NCI-H2029 (cell line): ENCODE data around the gene OVAAL.

Experiments
- DNase-seq: peaks from one replicate; lab custom pipeline; 2025; lab: John Stamatoyannopoulos, UW

Gene OVAAL

DNA sequence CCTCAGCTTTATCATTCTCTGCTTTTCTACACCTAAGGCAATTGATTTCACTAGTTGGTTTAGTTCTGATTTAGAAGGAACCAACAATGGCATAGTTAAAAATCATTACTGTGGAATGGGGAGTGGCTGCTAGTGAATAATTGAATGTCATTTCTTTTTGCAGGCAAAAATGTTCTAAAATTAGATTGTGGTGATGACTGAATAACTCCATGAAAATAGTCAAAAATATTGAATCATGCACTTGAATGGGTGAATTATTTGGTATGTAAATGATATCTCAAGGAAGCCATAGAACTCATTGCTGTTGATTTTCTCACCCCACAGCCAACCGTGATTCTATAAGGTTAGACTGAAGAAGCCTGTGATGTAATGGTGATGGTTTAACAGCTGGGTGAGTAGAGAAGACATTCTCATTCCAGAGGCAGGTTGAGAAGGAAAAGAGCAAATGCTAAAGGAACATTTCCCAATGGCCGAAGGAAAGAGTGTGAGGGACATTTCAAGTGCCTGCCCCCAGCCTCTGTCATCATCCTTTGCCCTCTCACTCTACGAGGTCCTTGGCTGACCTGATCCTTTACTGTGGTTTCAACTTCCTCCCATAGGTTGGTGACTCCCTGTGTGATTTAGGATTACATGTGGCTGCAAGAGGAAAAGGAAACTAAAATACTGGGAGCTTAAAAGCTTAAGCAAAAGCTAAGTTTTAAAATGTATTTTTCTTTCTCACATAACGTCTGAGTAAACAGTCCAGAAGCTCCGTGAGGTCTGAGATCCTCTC, 12.5 kb downstream of the OVAAL start:
- no peak for DNase-seq

DNA sequence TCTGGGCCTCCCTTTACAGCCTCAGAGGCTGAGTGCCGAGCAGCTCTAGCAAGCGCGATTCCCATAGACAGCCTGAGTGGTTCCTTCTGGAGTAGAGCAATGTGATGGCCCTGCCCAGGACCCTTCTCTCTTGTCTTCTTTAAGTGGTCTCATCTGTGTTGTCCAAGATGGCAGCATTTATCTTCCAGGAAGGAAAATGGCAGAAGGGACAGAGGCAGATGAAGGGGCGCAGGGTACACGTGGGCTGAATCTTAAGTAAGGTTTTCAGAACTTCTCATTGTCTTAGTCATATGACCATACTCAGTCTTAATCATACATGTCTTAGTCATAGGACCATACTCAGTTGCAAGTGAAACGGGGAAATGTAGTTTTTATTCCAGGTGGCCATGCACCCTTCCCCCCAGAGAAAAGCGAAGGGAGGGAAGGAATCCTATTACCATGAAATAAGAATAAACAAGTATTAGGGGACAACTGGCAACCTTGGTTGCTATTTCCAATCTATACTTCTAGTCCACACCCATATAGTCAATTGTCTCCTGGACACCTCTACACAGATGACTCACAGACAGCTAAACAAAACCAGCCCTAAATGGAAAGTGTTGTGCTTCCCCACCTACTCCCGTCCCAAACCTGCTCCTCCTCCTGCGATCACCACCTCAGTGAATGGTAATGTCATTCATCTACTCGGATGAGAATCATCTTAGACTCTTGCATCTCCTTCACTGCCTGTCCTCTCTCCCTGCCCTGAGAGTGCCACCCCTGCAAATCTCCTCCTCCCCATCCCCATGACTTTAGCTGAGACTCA, 13.3 kb downstream of the OVAAL start:
- DNase-seq = no peak

DNA sequence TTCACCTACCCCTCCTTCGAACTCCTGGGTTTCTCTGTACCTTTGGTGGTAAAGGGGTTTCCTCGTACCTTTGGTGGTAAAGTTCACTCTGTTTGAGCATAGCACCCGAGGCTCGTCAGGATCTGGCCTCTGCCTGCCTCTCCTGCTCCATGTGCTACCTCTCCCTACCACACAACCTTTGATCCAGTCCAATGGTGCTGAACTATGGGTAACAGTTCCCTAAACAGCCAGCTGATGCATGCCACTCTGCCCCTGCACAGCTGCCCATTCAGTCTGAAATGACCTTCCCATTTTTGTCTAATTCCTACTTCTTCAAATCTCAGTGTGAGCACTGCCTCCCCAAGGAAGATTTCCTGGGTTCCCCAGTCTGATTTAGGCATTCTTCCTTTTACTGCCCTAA, 14.0 kb downstream of the OVAAL start:
- DNase-seq = no peak

DNA sequence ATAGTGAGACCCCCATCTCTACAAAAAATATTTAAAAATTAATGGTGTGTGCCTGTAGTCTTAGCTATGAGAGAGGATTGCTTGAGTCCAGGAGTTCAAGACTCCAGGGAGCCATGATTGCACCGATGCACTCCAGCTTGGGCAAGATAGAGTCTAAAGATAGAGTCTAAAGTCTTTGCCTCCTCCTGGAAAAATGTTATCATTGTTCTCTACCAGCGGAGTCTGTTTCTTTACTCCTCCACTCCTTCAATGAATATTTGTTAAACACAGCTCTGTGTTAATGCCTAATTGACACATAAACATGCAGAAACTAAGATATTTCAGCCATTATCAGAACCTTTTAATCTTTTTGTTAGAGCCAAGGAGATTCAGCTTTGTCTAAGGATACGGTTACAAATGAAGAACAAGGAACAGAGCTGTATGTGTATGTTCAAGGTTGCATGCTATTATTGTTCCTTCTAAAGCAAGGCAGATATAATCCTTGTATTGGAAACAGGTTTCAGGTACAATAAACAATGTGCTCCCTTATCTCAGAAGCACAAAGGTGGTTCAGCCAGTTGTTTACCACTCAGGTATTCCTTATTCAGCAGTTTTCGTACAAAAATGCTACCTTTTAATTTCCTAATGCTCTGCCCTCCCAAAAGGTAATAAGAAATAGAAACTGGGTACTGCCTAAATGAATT, 15.4 kb downstream of the OVAAL start:
- DNase-seq = no peak

DNA sequence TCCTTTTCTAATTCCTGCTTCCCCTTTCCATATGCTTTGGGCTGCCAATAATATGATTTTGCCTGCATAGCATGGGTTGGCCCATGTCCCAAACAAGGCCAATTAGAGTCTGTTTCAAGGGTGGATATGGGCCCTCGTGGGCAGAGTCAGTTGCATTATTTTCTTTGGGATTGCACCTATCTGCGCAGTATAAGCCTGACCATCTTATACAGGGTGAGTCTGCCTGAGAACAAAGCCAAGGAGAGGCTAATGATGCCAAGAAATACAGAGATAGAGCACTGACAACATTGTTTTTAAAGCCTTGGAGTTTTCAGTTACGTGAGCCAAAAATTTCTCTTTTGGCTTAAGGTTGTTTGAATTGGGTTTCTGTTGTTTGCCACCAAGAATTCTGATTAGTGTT, 18.6 kb downstream of the OVAAL start:
- no peak for DNase-seq

DNA sequence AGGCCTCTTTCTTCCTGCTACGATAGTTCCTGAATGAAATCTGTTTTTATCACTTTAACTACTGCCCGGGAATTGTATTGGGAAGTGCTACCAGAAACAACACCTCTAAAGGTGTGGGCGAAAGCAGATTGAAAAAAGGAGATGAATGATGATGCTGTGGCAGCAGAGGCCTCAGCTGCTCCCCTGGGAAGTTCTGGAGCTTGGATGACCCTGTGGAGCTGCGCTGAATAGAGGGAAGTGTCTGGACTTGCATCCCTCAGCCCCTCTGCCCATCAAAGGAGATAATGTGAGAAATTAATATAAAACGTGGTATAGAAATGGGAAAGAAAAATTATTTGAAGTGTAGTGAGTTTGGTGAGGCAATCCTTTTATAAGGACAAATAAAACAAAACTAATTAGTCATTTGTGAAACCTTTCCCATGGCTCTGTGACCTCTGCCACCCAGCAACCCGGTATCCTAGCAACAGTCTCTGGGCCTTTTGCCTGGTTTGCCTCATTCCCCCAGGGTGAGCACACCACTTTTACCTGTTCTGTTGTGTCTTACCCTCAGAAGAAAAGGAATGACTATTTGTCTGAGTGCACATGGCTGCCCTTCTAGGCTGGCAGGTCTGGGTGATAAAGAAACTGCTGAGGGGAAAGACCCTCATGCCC, 21.3 kb downstream of the OVAAL start:
- DNase-seq = peak; percentile 27

DNA sequence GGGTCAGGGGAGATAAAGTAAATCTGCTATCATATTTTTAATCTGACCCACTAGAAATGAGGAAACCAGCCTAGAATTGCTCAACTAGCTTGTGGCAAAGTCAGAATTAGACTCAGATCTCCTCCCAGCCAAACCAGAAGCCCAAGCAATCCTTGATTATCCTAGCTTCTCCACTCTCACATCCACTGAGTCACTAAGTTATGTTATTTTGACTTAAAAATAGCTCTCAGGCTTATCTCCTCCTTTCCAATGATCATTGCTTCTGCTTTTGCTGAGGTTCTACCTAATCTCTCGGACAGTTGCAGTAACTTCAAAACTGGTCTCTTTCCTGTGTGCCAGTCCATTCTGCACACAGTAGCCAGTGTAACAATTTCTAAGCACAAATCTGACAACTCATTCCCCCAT, 22.9 kb downstream of the OVAAL start:
- no peak for DNase-seq

DNA sequence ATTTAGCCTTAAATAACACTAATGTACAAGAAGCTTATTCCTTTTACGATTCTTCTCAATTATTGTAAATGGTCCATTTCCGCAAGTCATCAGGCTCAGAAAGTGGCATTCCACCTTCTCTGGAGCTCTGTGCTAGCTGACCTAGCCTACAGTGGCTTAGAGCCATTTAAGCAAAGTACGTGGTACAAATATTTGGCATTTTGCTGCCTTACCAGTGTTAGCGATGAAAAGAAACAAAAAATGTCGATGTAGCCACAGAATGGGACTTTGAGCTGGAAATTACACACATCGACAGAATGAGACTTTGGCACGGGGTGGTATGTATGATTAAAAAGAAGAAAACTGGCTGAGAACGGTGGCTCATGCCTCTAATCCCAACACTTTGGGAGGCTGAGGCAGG, 26.1 kb downstream of the OVAAL start:
- no peak for DNase-seq

DNA sequence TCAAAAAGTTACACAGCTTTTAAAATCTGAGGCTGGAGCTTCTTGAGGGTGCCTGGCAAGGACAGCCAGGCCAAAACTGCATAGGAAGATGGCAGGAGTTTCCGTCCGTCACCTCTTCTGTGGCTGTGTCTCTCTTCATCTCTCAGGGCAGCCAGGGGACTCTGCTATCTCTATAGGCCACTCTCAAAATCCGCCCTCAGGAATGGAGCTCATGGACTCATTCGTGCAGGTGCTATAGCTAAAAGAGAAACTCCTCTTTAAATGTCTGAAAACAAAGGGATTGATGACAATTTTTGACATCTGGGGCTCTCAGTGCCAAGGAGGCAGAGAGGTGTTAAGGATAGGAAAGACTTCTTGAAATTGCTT, 27.2 kb downstream of the OVAAL start:
- DNase-seq = peak; percentile 60

DNA sequence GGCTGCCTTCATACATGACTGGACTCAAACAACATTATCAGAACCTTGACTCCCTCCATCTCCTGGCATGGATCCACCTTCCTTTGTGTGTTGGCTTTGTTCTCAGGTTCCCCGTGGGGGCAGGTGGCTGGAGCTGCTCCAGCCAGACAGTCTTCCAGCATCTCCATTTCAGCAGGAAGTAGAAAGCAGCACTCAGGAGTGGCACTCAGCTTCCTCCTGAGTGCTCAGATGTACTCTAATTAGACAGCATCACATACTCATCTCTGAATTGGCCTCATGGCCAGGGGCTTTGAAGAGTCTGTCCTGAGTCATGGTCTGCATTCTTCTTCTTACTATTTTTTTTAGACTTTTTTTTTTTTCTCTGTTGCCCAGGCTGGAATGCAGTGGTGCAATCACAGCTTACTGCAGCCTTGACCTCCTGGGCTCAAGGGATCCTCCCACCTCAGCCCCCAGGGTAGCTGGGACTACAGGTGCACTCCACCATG, 27.9 kb downstream of the OVAAL start:
- DNase-seq = peak; percentile 96

DNA sequence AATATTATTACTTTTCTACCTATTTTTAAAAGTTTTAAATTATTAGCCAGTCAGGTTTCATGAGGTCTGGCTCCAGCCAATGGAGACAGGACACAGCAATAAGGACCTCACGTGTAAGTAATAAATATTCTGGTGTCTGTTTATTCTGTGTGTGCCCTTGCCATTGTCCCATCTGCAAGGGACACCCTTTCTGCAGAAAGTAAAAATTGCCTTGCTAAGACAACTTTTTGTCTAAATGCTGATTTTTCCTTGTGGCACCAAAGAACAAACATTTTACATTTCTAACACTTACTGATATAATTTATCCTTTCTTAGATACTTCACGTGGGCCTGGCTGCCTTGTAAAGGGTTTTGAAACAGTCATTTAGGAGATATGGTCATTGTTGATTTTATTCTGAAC, 29.4 kb downstream of the OVAAL start:
- DNase-seq = no peak

DNA sequence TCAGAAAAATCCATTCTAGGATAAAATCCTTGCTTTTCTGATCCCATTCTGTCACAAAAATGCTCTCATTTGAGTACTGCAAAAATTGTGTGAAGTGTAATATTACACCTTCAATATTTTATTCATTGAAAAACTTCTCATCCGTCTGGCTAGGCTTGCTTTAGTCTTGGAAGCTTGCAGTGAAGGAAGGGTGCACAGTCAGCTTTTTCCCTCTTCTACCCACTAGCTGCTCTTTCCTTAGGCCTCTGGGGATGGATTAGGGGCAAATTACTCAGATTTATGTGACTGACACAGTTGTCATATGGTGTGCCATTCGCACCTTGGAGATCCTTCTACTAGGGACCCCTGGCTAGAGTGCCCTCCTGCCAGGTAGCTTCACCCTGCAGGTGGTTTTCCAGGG, 32.1 kb downstream of the OVAAL start:
- no peak for DNase-seq

DNA sequence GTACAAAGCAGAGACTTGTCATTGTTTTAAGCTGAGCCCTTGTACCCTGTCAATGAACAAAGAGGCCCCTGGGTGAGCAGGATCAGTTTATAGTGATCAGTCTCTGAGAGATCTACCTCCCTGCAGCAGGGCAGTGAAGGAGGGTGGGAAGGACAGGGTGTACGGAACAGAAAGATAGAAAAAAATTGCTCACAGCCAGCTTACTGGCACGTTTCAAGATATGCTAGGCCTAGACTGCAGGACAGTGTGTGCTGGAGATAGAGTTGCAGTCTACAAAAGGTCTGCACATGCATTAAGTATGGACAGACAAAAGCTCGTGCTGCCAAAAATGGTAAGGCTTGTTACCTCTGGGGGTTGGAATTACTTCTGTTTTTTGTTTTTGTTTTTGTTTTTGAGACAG, 34.6 kb downstream of the OVAAL start:
- DNase-seq = no peak

DNA sequence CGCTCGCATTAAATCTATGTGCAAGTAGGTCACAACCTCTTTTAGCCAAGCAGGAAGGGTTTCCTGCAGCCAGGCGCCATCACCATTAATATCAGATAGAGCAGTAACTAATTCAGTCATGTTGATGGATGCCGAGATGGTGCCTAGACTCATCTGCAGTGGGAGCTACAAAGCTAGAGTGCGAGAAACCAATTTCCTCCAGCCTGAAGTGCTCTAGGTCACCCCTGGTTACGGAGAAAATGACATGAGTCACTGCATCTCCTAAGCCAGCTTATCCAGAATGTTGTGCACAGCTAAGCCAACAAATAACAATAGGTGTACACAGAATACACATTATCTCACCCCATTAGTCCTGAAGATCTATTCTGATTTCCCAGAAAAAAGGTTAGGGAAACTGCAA, 36.0 kb downstream of the OVAAL start:
- DNase-seq = peak; percentile 65

DNA sequence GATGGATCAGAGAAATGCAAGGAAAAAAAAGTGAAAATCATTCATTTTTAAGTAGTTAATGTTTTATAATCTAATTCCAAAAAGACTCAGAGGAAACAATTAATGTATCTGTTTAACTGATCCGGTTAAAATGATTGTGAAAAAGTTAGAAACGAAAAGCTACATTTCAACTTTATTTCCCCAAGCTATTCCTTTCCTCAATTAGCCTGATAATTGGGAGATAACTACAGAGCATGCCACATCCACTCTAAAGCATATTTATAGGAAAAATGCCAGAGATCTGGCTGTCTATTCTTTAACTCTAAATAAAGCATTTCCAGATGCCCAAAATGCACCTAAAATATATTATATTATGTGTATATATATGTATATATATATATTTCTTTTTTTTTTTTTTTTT, 37.2 kb downstream of the OVAAL start:
- DNase-seq = no peak

DNA sequence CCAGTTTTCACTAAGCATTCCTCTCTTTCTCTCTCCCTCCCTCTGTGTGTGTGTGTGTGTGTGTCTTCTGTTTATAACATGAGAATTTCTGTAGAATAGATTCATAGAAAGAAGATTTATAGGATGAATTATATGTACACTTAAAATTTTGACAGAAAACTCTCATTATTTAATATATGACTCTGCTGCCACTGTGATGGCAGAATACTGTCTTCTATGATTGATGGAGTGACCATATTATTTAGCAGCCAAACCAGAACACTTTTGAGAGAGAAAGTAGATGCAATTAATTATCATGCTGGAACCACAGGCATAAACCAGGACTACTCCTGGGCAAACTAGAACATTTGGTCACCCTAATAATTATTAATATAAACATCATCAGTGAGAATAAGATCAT, 38.8 kb downstream of the OVAAL start:
- no peak for DNase-seq

DNA sequence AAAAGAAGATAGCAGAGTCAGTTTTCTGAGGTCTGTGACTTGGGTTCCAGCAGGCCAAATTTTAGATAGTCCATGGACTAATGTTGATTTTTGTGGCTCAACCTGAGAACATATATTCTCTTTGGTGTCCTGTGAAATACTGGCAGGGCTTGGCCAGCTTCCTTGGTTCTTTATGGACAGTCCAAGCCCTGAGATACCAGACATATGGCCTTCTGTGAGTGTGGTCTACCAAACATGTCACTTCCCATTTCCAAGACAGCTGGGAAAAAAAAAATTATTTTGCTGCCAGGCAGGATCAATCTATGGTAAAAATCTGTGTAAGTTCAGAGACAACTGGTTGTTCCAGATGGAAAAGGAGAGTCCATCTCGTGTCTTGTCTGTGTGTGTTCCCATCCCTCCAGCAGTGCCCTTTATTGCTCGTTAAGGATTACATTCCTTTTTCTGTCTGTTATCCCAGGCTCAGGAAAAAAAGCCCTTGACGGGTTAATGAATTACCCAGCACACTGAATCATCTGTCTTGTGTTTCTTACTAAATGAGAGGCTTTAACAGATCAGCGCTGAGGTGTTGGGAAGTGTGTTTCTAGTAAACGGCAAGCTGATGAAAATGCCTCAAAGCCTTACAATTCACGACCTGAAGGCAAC, 39.7 kb downstream of the OVAAL start:
- DNase-seq = no peak

DNA sequence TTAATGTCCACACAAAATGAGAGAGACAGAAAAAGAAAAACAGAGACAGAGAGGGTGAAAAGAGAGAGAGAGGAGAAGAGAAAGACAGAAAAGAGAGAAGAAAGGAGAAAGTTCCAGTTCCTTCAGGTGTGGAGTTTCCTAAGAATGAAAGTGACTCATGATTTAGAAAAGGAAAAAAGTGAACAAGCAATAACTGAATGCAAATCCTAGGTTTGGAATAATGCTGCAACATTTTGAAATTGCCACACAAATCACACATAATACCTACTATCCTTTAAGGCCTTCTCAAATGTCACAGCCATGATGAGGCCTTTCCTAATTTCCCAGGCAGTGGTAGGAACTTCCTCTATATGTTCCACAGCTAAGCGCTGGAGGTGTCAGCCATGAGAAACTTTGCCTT, 41.6 kb downstream of the OVAAL start:
- no peak for DNase-seq

DNA sequence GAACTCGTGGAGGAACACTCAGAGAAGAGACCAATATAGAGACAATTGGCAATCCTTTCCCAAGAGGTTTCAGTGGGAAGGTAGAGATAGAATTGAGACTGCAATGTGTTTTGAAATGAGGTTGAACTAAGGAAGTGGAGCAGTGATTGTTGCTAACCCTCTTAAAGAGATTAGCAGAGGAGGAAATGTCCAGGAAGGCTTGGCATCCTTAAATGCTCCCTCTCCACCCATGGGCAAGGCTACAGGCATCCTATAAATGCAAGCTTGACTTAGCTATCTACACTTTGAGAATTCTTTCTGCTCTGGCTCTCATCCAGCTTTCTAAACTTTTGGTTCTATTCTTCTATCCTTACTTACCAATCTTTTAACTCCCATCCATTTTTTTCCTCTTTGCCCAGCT, 42.7 kb downstream of the OVAAL start:
- no peak for DNase-seq

DNA sequence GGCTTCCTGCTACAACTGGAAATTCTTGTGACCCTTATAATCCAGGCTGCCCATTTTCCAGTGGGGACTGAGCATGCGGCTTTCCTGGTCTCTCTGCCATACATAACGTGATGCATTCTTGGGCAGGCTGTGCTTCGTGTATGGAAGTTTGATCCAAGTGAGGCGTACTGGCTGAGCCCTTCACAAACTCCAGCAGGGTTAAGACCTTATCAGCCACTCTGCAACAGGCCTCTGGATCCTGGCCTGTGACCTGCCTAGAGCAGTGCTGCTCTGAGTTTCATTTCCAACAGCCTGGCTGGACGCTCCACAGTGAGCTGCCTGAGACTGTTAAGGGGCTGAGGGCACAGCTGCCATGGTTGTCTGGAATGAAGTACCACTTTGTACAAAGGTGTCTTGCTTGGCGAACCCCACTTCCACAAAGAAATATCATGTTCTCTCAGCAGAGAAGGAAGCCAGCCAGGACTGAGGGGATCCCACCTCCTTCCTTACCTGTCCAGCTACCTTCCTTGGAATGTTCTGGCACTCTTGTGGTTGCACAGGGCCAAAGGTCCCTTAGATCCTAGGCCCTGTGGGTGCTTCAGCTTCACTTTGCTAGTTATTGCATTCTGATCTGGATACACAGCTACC, 44.6 kb downstream of the OVAAL start:
- no peak for DNase-seq

DNA sequence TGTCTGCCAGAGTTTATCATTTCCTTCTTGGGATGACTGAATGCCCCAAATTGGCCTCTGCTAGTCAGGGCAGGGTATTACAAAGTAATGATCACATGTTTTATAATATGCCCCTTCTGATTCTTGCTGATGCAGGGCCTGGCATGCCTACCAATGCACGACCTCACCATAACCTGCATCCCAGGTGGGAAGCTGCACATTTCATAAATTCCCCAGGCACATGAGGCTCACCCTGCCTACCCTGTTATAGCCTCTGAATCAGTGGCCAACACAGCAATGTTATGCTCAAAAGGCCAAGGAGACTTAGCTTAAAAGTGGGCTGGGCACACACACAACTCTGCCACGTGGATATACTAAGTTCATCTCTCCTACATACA, 45.1 kb downstream of the OVAAL start:
- no peak for DNase-seq

DNA sequence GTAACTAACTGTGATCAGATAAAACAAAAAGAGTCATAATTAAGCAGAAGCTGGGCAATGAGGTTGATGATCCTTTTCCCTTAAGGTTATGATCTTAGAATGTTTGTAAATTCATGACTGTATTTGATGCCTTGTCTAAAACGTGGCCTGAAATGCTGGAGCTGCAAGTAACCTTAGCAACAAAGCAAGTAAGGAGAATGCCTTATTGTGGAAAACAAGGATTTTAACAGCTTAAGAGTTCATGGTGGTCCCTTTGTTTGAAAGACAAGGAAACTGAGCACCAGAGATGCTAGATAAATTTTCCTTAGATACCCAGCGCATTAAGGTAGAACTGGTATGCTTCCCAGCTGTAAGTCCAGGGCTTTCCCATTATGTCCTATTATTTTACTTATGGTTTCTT, 47.4 kb downstream of the OVAAL start:
- DNase-seq = no peak
